Heart left ventricle (tissue), 16 donors: ENCODE results near the gene OPN1SW. TPM values are rescaled to one million over a fixed set of nuclear protein-coding genes. Genes with fewer than 3 reads are reported as not detected.
A peak's percentile ranks its signal among the peaks of the same experiment; 100 is the strongest.

Experiments used
- ATAC-seq, 4 donors: fragments of 200-7000 bp; cut with Tn5 transposase; one replicate each; pipeline ENCODE4 v1.9.1; 2020 to 2022; ENCODE audit warnings: moderate library complexity in 4 of 4, mild to moderate bottlenecking in 3 of 4, moderate number of reproducible peaks in 1 of 4
- DNase-seq, 5 donors: peaks; one replicate each; pipeline ENCODE4 v3.0.0-alpha.2; 2020
- H3K27ac ChIP-seq, 12 donors: fragments of 200-600 bp; sonication (generic) in 4 of 12; one replicate each; pipeline versions ENCODE4 v1.5.0 to v1.8.0; 2016 to 2022; ENCODE audit warnings: mild to moderate bottlenecking in 2 of 12
- H3K27me3 ChIP-seq, 9 donors: fragments of 200-600 bp; sonication (generic) in 2 of 9; one replicate each; pipeline versions ENCODE4 v1.5.1 to v1.8.0; 2016 to 2022; ENCODE audit warnings: mild to moderate bottlenecking in 3 of 9
- H3K36me3 ChIP-seq, 9 donors: fragments of 200-600 bp; sonication (generic) in 2 of 9; one replicate each; pipeline versions ENCODE4 v1.5.0 to v1.8.0; 2018 to 2022; ENCODE audit warnings: mild to moderate bottlenecking in 2 of 9
- H3K4me1 ChIP-seq, 12 donors: fragments of 200-600 bp; sonication (generic) in 4 of 12; one replicate each; pipeline versions ENCODE4 v1.5.0 to v1.8.0; 2016 to 2022; ENCODE audit warnings: mild to moderate bottlenecking in 3 of 12
- H3K4me3 ChIP-seq, 12 donors: fragments of 200-600 bp; sonication (generic) in 4 of 12; one replicate each; pipeline versions ENCODE4 v1.5.0 to v1.8.0; 2017 to 2022; ENCODE audit warnings: mild to moderate bottlenecking in 9 of 12, moderate library complexity in 4 of 12
- H3K9me3 ChIP-seq, 12 donors: fragments of 200-600 bp; sonication (generic) in 4 of 12; one replicate each; pipeline versions ENCODE4 v1.5.0 to v1.8.0; 2016 to 2022; ENCODE audit warnings: mild to moderate bottlenecking in 1 of 12
- CTCF ChIP-seq, 12 donors: fragments of 200-600 bp; sonication (generic) in 4 of 12; IDR thresholded peaks; one replicate each; pipeline versions ENCODE4 v1.5.0 to v1.8.0; 2018 to 2022; ENCODE audit warnings: antibody characterized with exemption in 12 of 12, mild to moderate bottlenecking in 5 of 12
- POLR2A ChIP-seq, 2 donors: fragments of 450-650 bp; IDR thresholded peaks; one replicate each; pipeline ENCODE4 v1.6.1; 2017; ENCODE audit warnings: antibody characterized with exemption in 2 of 2, mild to moderate bottlenecking in 2 of 2, moderate library complexity in 2 of 2
- WGBS, 4 donors: extraction: QIAGEN DNeasy Blood & Tissue Kit in 2 of 4; methylation state at CpG; one replicate each; pipeline versions ENCODE4 v1.1.5 to v1.1.7; 2013 to 2018; 5-methylcytosine and 5-hydroxymethylcytosine counted together
- intact Hi-C, 10 donors: fragments of 100-400 bp; cut with DNase I; formaldehyde crosslinking; loops; one replicate each; pipeline versions ENCODE4 v1.11.1 to v1.14.2; 2022
- polyA plus RNA-seq, 2 donors: library from polyadenylated mRNA; stranded (reverse); fragments of 200-250 nt; gene quantifications; one replicate each; pipeline ENCODE4 v1.2.3, GENCODE V29; 2013
- total RNA-seq, 9 donors: library from RNA; depleted of rRNA in 2 of 9; stranded (reverse); fragments of >200 nt in 2 of 9; fragmentation: NEBNext Ultra II Directional in 3 of 9; extraction: Animal tissue kit (Norgen Biotek cat#: 25700) in 3 of 9; gene quantifications; one replicate each; pipeline versions ENCODE4 v1.1.0 to v1.2.4, GENCODE V29; 2016 to 2023
- donor health status: ischemic (EF 13 %, LVEDD 7.1; RV severe dilation, severe dysfunction).
- donor health status: healthy with polysubstance abuse.
- donor health status: DM: no; HTN: yes; CAD: no.
- donor health status: DM: no; HTN: no; CAD: no.
- donor health status: ischemic (EF 25% LVEDD 6.9; RV normal size, moderate dysfunction).
- donor health status: ischemic (EF 25% LVEDD 5.7; RV mildly dilated, moderate dysfunction).
- donor health status: healthy.
- donor health status: DM: yes; HTN: yes; CAD: no.
- donor health status: ischemic (EF 35%, LVEDD 5.7; RV mildly dilated, moderate dysfunction).
- donor health status: nonischemic (EF 11% LVEDD 7.7; RV severe dilation, severe dysfunction).
- donor health status: DM: yes; HTN: yes; CAD: no.
- donor health status: PGD.
- donor health status: ischemic (EF 29% LVEDD 5.4; RV normal size, mild dysfunction).
- donor health status: nonischemic (EF 23%, LVEDD 6.1; RV moderate dilation, normal function).

Gene OPN1SW
- total and polyA plus RNA-seq, 11 donors: not detected

GRCh38 chr7:128794020-128794419 lies 18.4 kb upstream of the OPN1SW start:
- Histone ChIP-seq H3K4me1 (peaks cover 0 to 30% (median 19%) of the 10 kb centered on the region in 12 donors), H3K36me3 (no peaks in the 10 kb centered on the region), H3K4me3 (no peak overlapping the region), H3K9me3 (no peaks in the 10 kb centered on the region), H3K27ac (no peak overlapping the region), H3K27me3 (no peaks in the 10 kb centered on the region)
- intact Hi-C loops: loop anchor here in 7 of 10 donors (5.0 to 10.0 kb wide), 8 partner anchors 33 to 88 kb away; partner anchors contain the start of genes ATP6V1F (in 2 of the 7), CALU (in 2 of the 7) and FLNC (in 1 of the 7)
- ATAC-seq (no peak), DNase-seq (no peak)
- TF ChIP-seq CTCF (IDR thresholded peaks at IDR 0.05) (peak in 2 of 12 donors; percentile 5 to 19), POLR2A (IDR thresholded peaks at IDR 0.05) (no peak)
- WGBS, 4 donors: 67 to 71% (median 68%) methylated on average over 3 of the region's 3 CpGs

- H3K27ac ChIP-seq: no peak overlapping the region
- TF ChIP-seq POLR2A (IDR thresholded peaks at IDR 0.05) (no peak), CTCF (IDR thresholded peaks at IDR 0.05) (no peak)
- no peaks in the 10 kb centered on the region for H3K36me3 ChIP-seq
- H3K27me3 ChIP-seq: no peaks in the 10 kb centered on the region
- H3K4me1 ChIP-seq: peaks cover 0 to 30% (median 19%) of the 10 kb centered on the region in 12 donors
- 84 to 93% (median 89%) methylated on average over 5 of the region's 5 CpGs for WGBS, 4 donors
- intact Hi-C loops: loop anchor here in 7 of 10 donors (5.0 to 10.0 kb wide), 8 partner anchors 34 to 89 kb away; partner anchors contain the start of genes ATP6V1F (in 2 of the 7), CALU (in 2 of the 7) and FLNC (in 1 of the 7)
- ATAC-seq (no peak), DNase-seq (no peak)
- no peaks in the 10 kb centered on the region for H3K9me3 ChIP-seq
- H3K4me3 ChIP-seq: no peak overlapping the region
These were observed 17.6 kb upstream of the OPN1SW start for GRCh38 chr7:128793181-128793547.

GRCh38 chr7:128792471-128793180 lies 17.0 kb upstream of the OPN1SW start:
- intact Hi-C loops: loop anchor here in 7 of 10 donors (5.0 to 10.0 kb wide), 8 partner anchors 35 to 90 kb away; partner anchors contain the start of genes ATP6V1F (in 2 of the 7), CALU (in 2 of the 7) and FLNC (in 1 of the 7)
- ATAC-seq: peak in 2 of 4 donors; percentile 28 to 59
- DNase-seq: peak in 3 of 5 donors; percentile 29 to 57 (median 47)

More at GRCh38 chr7:128792471-128793180, 17.0 kb upstream of the OPN1SW start:
- Histone ChIP-seq H3K4me3 (peak overlapping the region in 2 of 12 donors; percentile 76 to 77), H3K9me3 (no peaks in the 10 kb centered on the region), H3K36me3 (no peaks in the 10 kb centered on the region), H3K27ac (peak overlapping the region in 1 of 12 donors; percentile 34), H3K4me1 (peaks cover 0 to 30% (median 19%) of the 10 kb centered on the region in 12 donors), H3K27me3 (no peaks in the 10 kb centered on the region)
- no peak for TF ChIP-seq POLR2A (IDR thresholded peaks at IDR 0.05)
- no peak for TF ChIP-seq CTCF (IDR thresholded peaks at IDR 0.05)
- 39 to 47% (median 44%) methylated on average over 9 to 10 of the region's 10 CpGs for WGBS, 4 donors
